HG03175 (cell line): ENCODE measurements around the gene CCDC88B.

ENCODE experiments used
- ATAC-seq: cut with Tn5 transposase; IDR thresholded peaks from one replicate; pipeline ENCODE4 v1.9.1; 2021; ENCODE audit warnings: mild to moderate bottlenecking, moderate library complexity; ENCODE audit not compliant: unreplicated experiment

Gene CCDC88B

GRCh38 chr11:64359712-64360445 lies 19.9 kb downstream of the CCDC88B start:
- no peak for ATAC-seq

DNA sequence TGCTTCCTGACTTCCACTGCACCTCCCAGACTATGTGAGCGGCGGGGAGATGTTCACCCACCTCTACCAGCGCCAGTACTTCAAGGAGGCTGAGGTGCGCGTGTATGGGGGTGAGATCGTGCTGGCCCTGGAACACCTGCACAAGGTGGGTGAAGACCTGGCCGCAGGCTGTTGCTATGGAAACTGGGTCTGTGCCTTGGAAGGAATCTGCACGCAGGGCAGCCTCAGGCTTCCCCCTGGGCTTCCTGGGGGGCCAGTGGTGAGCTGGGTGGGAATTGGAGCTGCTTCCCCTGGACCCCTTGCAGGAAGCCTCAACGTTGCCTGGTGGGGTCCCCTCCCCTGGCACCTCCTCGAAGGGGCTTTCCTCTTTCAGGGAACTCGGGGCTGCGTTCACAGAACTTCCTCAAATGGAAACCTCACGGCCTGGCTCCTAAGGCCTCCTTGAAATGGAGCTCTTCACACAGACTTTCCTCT lies 20.5 kb downstream of the CCDC88B start:
- no peak for ATAC-seq

GRCh38 chr11:64361659-64362058 lies 21.7 kb downstream of the CCDC88B start:
- no peak for ATAC-seq

- no peak for ATAC-seq
These were observed 22.3 kb downstream of the CCDC88B start for GRCh38 chr11:64362339-64362738.

- ATAC-seq, result no peak
These were observed 24.4 kb downstream of the CCDC88B start for GRCh38 chr11:64364435-64364834.

DNA sequence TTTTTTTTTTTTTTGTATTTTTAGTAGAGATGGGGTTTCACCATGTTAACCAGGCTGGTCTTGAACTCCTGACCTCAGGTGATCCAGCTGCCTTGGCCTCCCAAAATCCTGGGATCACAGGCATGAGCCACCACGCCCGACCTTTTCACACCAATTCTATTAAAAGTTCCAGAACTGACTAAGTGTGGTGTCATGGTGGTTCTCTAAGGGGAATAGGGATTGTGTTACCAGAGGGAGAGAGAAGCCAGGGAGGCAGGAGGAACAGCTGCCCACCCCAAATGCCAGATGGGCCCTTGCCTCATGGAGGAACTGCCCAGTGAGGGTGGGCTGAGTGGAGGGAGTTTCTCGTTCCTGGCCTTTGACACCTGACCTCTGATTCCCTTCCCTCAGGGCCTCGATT lies 24.9 kb downstream of the CCDC88B start:
- no peak for ATAC-seq

DNA sequence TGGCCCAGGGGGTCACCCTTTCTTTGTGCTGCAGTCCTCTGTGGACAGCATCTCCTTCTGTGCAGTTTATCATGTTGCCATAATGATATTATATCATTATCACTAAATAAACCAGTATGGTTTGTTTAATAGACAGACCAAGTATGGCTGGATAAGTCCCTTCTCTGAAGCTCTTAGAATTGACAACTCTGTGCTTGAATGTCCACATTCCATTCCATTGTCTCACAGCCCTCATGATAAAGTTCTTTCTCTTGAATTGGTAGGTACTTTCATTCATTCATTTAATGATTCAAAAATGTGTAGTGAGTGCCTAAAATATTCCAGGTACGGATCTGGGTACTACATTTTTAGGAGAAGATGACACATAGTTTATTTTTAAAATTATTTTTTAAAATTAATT lies 26.7 kb downstream of the CCDC88B start:
- no peak for ATAC-seq

DNA sequence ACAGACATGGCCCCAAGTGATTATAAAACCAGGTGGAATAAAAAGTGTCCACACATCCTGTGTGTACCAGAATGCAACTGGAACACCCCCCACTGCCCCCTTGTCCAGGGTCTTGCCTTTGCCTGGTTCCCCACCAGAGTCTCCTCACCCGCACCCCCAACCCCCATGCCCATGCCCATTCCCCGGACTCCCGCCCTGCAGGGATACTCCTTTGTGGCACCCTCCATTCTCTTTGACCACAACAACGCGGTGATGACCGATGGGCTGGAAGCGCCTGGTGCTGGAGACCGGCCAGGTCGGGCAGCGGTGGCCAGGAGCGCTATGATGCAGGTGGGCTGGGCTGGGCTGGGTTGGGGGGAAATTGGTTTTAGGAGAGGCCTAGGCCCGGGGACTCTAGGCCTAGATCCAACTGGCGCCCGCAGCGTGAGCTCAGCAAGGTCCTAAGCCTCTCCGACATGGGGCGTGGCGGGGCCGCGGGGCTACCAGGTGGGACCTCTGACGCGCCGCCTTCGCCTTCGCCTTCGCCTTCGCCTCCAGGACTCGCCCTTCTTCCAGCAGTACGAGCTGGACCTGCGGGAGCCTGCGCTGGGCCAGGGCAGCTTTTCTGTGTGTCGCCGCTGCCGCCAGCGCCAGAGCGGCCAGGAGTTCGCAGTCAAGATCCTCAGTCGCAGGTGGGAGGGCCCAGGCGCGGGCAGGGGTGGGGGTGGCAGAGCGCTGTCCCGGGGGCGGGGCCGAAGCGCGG lies 28.1 kb downstream of the CCDC88B start:
- ATAC-seq, result no peak

- no peak for ATAC-seq
These were observed 28.7 kb downstream of the CCDC88B start for GRCh38 chr11:64368673-64369074.

GRCh38 chr11:64369440-64370421 lies 29.7 kb downstream of the CCDC88B start:
- no peak for ATAC-seq

GRCh38 chr11:64371201-64371600 lies 31.2 kb downstream of the CCDC88B start:
- ATAC-seq, result no peak

- ATAC-seq, result no peak
These were observed 32.0 kb downstream of the CCDC88B start for GRCh38 chr11:64372021-64372420.

GRCh38 chr11:64372802-64373597 lies 33.0 kb downstream of the CCDC88B start:
- ATAC-seq, result no peak

DNA sequence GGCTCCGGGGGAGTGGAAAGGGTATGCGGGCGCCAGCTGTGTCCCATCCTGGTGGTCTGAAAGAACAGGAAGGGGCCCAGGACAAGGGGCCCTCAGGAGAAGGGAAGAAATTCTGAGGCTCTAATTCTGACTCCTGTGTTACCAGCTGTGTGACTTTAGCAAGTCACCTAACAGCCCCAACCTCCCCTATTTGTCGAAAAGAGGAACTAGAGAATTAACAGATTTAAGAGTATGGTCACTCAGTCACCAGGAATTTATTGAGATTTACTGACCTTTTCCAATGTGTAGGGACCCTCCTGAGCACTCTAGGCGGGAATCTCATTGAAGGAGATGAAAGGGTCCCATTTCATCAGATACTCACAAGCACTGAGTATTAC lies 33.6 kb downstream of the CCDC88B start:
- ATAC-seq, result no peak

DNA sequence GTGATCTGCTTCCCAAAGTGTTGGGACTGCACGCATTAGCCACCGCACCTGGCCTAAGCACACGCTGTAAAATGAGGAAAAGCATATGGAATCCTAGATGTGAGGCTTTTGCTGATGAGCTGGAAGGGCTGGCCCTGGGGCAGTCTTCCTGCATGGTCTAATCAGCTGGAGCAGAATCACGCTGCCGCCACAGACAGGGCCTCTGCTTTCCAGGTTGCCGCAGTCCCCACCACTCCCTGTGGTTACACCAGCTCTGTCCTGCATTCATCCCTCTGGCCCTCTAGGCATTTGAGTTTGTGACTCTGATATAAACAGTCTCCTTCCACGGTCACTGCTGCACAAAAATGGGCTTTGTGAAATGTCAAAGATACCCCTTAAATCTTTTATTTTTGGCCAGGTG lies 36.1 kb downstream of the CCDC88B start:
- ATAC-seq, result no peak

- ATAC-seq, result no peak
These were observed 38.4 kb downstream of the CCDC88B start for GRCh38 chr11:64378335-64378880.

DNA sequence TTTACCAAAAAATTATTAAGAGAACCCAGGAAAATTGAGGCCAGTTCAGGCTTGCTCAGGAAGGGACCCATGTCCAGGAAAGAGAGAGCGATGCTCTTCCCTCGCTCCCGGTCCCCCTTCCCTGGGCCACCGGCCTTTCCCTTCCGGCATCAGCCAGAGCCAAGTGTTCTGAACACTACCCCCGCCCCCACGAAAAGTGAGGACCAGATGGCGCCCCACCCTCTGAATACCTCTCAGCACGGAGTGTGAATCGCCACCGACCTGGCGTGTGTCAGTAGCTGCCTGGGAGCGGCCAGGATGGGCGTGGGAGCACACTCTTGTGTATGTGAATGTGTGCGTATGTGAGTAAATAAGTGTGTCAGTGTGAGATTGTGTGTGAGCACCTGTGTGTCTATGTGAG lies 39.2 kb downstream of the CCDC88B start:
- no peak for ATAC-seq

- no peak for ATAC-seq
These were observed 40.1 kb downstream of the CCDC88B start for GRCh38 chr11:64379817-64380709.

- no peak for ATAC-seq
These were observed 41.3 kb downstream of the CCDC88B start for GRCh38 chr11:64381350-64381749.
